ENCODE data around the gene IGFBPL1.

Gene IGFBPL1

GRCh38 chr9:38375572-38375963 lies 48.7 kb downstream of the IGFBPL1 start:
- DNase-seq = no peak

- DNase-seq = no peak
These were observed 49.2 kb downstream of the IGFBPL1 start for GRCh38 chr9:38374847-38375571.

GRCh38 chr9:38373679-38374078 lies 50.6 kb downstream of the IGFBPL1 start:
- DNase-seq = no peak

- DNase-seq = no peak
These were observed 51.3 kb downstream of the IGFBPL1 start for GRCh38 chr9:38372762-38373619.

- DNase-seq = no peak
These were observed 52.8 kb downstream of the IGFBPL1 start for GRCh38 chr9:38371495-38371894.

- no peak for DNase-seq
These were observed 54.1 kb downstream of the IGFBPL1 start for GRCh38 chr9:38370176-38370575.

GRCh38 chr9:38368731-38369130 lies 55.5 kb downstream of the IGFBPL1 start:
- no peak for DNase-seq

GRCh38 chr9:38367898-38368297 lies 56.4 kb downstream of the IGFBPL1 start:
- DNase-seq = no peak

GRCh38 chr9:38363589-38363925 lies 60.7 kb downstream of the IGFBPL1 start:
- no peak for DNase-seq

GRCh38 chr9:38362852-38363588 lies 61.2 kb downstream of the IGFBPL1 start:
- DNase-seq = peak; percentile 29

GRCh38 chr9:38361473-38361850 lies 62.8 kb downstream of the IGFBPL1 start:
- DNase-seq = no peak

- no peak for DNase-seq
These were observed 63.3 kb downstream of the IGFBPL1 start for GRCh38 chr9:38360839-38361472.

GRCh38 chr9:38359689-38360385 lies 64.4 kb downstream of the IGFBPL1 start:
- no peak for DNase-seq

- DNase-seq = no peak
These were observed 65.0 kb downstream of the IGFBPL1 start for GRCh38 chr9:38359297-38359653.

- DNase-seq = no peak
These were observed 65.6 kb downstream of the IGFBPL1 start for GRCh38 chr9:38358390-38359296.

- DNase-seq = no peak
These were observed 66.7 kb downstream of the IGFBPL1 start for GRCh38 chr9:38357350-38358114.

GRCh38 chr9:38356851-38357250 lies 67.4 kb downstream of the IGFBPL1 start:
- no peak for DNase-seq

All from midbrain (tissue), 1 donor.